ENCODE results near the gene FRMD3.

- TF ChIP-seq CTCF (IDR thresholded peaks at IDR 0.05) (no peak), POLR2A (IDR thresholded peaks at IDR 0.05) (no peak)
These were observed 224.4 kb downstream of the FRMD3 start for GRCh38 chr9:83313781-83314180.
